HG03442 (cell line): ENCODE data around the gene NEUROD6.

Experiments used
- ATAC-seq: cut with Tn5 transposase; IDR thresholded peaks from one replicate; pipeline ENCODE4 v1.9.1; 2021; ENCODE audit warnings: mild to moderate bottlenecking, moderate library complexity; ENCODE audit not compliant: unreplicated experiment

The NEUROD6 gene

DNA sequence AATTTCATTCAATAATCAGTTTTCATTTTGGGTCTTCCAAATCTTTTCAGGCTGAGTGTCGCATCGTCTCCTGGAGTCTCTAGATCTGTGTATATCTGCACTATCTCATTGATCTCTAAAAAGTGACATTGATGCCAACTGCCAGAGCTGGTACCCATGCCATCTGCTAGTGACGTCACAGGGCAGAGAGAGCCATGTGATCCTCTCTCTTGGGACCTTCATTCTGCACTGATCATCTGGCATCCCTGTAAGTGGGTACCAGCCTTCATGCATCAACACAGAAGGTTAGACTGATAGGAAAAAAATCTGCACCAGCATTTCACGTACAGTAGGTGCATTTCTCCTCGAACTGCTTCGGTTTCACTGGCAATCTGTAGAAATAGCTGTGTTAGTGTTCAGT is at the start of gene NEUROD6:
TSS of gene NEUROD6 (minus strand) at position 124 of the 400 bp plus-strand sequence. CDS start 1,458 bp downstream, outside the sequence.
- no peak for ATAC-seq

DNA sequence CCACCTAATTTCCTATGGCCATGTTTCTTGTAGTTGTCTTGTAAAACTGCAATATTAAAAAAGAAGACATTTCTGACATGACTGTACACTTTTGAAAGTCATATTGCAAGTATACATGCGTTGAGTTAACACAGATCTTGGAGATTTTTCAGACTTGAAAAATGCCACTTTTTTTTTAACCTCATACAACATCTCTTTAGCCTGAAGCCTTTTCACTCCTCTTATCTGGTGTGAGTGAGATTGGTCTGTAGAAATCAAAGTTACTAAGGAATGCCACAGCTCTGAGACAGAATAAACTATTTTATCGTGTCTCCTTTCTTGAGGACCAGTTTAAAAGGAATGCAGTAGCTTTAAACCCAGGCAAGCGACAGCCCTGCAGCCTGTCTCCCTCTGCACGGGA is 43.9 kb upstream of the NEUROD6 start:
- ATAC-seq = no peak

DNA sequence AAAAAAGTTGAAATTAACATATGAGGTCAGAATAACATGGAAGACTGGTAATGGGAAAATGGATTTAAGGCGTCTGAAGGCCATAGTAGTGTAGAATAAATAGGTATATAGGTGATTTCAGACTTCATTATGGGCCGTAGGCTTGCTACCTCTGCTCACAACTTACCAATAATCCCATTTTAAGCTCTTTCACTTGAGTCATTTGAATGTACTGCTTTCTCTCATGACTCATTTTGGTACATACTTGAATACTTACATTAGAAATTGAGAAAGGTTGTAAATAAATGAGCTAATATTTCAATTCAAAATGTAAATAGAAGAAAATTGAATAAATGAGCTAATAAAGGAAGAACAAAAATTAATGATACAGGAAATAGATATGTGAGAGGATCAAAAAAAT is 42.2 kb upstream of the NEUROD6 start:
- no peak for ATAC-seq

DNA sequence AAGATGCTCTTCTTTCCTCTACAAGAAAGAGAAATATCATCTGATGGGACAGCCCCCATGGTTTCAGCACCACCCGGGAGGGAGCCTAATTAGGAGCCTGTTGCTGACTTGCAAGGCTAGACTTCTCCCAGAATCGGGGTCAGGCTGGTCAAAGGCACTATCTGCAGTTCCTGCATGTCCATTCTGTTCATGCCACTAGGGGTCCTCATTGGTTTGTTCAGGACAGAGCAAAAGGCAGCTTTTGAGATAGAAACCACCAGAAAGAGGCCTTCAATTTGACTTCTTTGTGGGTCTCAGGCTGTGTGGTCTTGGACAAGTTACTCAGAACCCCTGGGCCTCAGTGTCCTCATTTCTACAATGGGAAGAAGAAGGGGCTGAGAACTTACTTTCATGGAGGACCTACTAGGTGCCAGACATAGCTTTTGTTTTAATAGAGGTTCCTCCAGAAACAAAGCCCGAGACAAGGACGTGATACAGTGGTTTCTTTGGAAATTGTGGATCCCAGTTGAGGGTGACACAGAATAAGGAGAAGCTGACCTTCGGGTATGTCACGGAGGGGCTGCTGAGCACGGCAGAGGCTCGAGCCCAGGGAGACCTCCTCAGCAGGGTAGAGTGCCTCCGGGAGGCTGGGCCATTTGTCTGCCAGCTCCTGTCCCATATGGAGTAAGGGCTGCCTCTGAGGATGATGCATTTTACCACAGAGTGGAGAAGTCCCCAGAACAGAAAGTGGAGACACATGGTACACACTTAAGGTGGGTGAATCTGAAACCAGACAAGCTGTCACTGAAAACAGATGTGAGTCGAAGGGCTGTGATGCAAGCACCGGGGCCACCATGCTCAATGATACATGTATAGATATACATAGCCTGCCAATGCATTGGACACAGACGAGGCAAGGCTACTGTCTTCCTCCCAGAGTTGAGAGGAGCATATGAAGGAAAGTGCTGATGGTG is 33.1 kb upstream of the NEUROD6 start:
- peak; percentile 83 for ATAC-seq

DNA sequence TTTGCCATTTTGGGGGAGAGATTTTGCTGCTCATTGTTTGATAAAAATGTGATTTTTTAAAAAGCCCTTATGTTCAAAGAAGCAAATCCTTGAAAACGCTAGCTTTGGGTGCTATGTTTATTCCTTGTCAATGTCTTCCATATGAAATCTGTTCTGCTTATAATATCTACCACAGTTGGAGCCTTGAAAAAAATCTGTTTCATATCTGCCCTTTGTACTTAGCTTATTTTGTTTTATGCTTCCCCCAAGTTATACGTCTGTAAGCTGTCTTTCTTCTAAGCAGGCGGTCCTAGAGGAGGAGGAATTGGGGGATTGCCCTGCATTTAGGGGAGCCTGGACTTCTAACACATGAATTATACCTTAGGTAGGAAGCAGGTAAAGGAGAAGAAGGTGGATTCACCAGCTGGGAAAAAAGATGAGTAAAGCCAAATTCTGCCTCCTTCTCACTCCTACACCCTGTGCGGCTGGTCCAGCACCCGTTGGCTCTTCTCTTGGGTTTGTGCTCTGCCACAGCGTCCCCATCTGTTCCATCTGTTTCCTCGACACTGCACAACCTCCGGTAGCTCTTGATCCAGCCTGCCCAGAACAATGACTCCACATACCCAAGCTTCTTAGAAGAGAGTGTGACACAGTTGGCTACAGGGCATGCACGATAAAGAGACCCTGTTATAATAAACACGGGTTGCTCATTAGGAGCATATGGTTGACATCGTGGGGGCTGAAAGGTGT is 31.9 kb upstream of the NEUROD6 start:
- ATAC-seq = no peak

DNA sequence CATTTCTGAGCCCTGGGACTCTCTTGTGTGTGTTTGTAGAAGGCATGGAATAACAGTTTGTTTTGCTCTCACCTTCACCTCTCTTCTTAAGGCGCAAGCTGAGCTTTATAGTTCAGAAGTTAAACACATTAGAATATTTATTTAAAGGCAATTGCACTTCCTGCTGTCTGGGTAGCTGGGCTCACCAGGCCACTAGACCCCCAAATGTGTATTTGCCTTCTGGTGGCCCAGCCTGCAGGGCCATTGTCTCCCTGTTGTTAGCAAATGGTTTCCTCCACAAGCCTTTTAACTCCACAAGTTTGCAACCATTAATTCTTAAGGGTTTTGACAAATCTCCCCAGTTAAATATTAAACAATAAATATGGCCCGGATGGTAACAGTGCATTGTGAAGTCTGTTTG is 31.1 kb upstream of the NEUROD6 start:
- no peak for ATAC-seq

DNA sequence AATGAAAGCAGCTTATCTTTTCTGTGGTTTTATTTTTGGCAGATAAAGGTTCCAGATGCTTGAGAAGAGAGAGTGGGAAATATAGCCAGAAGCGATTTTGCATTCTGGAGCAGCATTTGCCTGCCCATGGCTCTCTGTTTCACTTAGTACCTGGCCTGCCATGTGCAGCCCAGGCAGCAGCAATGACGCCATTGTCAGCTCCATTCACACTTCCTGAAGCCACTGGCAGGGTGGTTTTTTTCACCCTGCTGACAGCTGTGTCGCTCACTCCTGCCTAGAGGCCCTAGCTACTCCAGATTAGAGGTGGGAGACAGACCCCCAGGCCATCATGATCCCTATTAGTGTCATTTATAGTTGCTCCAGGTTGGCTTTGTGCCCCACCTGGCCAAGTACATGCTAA is 30.1 kb upstream of the NEUROD6 start:
- ATAC-seq = no peak

DNA sequence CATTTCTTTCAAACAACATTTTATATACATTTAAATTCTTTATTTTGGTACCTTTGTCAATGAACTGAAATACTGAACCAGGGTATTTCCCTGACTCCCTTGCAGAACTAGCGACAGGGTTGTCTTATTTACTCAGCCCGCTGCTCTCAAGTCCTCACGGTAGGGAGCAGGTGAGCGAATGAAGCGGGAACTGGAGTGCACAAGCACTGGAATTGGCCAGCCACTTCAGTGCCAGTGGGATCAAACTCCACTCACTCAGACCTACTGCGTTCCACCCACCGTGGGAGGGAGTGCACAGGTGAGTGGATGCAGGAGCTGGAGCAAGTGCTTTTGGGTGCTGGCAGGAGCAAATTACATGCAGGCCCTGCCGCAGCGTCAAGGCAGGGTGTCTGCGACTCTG is 28.1 kb upstream of the NEUROD6 start:
- ATAC-seq = no peak

DNA sequence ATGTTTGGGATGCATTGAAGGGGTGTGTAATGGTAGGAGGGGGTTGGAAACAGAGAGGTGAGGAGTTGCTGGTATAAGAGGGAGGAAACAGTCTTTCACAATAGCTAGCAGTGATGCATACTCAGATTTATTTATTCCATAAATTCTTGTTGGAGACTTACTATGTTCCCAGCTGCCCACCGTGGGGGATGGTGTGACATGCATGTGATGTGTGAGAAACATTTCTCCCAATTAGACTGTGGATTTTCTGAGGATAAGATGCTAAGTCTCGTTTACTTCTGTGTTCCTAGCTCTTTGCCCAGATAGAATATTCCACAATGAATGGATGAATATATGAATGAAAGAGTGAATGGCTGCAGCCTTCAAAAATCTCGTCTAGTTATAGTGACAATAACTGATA is 23.0 kb upstream of the NEUROD6 start:
- ATAC-seq = no peak

DNA sequence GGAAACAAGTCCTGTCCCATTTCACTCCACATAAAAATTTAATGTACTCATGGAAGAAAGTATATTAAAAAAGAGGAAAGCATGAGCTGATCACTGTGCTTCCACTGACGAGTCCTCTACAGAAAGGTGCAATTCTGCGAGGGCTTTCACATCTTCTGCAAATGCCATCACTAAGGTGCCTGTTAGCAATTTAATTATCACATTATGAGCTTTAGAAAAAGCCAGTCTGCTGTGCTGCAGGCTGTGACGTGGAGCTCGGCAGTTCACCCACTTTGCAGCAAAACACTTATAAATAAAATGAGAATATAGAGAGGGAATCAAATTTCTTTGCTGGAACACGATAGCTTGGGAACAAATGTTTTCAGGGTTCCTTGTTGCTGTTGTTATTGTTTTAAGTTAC is 22.5 kb upstream of the NEUROD6 start:
- ATAC-seq = no peak

DNA sequence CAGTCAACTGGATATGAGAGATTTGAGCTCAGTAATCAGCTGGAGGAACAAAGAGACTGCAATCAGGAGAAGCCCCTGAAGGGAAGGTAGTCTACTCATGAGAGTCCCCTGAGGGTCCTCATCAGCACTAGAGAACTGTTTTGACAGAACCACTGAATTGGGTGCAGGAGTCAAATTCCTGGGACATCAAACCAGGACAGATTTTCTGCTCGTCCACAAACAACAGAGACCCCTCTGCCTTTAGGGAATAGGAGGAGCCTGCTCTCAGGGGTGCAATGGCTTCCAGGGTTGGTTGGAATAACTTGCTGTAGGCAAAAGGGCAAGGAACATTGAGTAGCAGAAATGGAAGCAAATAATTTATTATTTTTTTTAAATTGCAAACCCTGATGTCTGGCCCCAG is 21.9 kb upstream of the NEUROD6 start:
- ATAC-seq = no peak

DNA sequence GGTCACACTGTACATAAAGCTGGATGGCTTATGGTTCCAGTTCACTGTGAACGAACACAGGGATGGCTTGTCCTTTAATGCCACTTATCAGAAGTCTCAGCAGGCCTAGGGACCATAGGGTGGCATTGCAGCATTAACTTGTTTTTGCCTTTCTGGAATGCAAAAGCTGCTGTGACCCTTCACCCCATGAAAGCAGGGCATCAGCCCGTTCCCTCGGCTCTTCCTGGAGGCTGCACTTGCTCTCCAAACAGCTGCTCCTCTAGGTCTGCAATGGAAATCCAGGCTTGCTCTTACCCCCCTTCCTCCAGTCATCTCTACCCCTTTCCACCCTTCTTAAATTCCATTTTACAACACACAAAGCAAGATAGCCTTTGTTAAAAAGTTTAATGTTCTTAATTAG is 17.9 kb upstream of the NEUROD6 start:
- no peak for ATAC-seq

DNA sequence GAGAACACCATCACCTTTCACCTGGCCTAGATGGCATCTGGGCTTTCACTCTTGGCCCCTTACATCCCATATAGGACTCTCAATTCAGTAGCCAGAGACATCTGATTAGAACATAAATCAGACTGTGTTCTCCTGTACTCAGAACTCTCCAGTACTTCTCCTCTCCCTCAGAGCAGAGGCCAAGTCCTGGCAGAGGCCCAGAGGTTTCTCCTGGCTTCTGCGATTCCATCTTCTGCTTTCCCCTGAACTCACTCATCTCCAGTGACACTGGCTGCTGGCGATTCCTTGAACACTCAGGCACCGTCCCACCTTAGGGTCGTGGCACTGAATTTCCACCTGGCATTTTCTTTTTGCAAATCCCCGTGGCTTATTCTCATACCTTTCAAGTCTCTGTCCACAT is 4.9 kb upstream of the NEUROD6 start:
- no peak for ATAC-seq

DNA sequence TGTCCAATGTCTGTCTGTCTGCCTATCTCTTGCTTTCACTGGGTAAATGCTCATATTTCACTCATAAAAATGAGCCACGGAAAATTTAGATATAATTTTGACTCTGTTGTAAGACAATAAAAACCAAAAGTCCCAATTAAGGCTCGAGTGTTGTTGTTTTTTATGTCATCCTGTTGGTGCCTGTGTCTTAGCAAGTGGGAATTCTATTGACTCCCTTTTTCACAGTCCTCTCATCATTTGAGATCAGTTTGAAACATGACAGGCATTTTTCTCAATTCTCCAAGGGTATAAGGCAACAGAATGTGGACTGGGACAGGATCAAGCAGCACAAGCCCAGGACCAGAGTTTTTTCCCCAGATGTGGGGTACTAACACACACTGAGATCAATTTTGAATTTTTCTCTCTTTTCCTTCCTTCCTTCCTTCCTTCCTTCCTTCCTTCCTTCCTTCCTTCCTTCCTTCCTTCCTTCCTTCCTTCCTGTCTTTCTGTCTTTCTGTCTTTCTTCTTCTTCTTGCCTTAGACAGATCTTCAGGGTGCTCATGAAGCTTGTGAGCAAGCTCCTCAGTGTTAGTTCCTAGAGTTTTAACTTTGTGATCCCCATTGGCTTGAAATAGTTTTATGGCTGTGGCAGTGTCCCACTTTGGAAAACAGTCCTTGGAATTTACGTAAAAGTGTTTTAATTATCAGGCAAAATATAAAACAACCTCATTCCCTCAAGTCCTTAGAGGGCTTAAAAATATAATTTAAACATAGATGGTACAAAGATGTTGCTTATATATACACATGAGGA is 3.2 kb upstream of the NEUROD6 start:
- no peak for ATAC-seq

DNA sequence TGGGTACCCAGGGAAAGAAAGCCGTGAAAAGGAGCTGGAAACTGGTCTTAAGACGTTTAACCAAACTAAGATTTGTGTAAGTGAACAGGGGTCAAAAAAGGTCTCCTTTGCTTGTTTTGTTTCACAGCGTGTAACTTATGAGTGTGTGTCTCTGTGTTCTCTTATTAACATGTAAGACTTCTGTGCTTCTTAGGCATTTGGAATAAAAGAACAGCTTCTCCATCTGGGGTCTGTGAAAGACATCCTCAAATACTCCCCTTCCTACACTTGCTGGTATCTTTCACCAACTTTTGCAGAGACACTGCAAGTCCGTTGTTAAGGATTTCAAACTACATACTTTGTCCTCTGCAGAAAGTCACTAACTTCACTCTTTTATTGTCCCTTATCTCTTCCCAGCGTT is 615 bp upstream of the NEUROD6 start:
- no peak for ATAC-seq

DNA sequence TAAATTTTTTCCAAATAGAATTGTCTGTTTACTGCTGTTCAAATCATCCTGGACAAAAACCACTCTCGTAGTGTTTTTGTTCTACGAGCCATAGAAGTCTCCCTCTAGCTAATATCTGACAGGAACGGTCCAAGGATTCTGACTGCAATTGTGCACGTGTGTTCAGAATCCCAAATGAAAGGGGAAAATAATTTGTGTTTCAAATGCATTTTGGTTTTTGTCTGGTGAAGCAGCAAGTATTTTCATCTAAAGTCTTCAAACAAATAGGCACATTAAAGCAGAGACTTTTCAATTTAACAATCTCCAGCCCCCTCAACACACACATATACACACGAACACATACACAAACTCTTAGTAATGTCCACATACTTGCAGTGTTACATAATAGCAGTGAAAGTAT is 475 bp downstream of the NEUROD6 start:
- ATAC-seq = no peak

DNA sequence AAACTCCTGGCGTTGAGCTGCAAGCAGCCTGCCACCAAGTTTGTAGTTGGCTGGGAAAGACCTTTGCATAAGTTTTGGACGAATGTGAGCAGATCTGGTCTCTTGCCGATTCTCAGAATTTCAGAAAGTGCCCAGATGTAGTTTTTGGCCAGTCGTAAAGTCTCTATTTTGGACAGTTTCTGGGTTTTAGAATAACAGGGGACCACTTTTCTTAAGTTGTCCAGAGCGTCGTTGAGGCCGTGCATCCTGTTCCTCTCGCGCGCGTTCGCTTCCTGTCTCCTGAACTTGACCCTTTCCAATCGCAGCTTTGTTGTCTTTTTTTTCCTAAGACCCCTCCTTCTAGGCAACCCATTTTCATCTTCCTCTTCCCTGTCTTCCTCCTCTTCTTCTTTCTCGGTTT is 1.8 kb downstream of the NEUROD6 start:
- ATAC-seq = no peak

DNA sequence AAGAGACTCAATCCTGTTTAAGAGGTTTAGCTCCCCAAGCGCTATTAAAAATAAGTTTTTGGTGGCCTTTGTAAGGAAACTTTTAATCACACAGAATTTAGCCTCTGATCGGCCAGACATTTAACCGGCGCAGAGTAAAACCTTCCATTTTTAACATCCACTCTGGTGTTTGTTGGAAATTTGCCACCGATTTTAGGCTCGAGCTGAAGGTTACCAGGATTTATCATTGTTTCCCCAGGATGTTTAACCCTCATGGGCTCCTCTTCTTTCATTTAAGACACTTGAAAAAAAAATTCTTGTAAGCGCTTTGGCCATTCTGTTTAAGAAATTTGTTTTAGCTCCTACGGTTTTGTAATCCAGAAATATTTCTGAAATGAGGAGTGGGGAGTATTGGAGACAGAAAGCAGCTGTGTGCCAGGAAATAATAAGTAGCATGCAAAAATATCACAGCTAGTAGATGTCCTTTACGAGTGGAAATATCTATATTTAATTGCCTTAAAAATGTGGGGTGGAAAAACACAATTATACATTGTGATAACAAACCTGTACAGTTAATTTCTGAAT is 3.4 kb downstream of the NEUROD6 start:
- ATAC-seq = no peak

DNA sequence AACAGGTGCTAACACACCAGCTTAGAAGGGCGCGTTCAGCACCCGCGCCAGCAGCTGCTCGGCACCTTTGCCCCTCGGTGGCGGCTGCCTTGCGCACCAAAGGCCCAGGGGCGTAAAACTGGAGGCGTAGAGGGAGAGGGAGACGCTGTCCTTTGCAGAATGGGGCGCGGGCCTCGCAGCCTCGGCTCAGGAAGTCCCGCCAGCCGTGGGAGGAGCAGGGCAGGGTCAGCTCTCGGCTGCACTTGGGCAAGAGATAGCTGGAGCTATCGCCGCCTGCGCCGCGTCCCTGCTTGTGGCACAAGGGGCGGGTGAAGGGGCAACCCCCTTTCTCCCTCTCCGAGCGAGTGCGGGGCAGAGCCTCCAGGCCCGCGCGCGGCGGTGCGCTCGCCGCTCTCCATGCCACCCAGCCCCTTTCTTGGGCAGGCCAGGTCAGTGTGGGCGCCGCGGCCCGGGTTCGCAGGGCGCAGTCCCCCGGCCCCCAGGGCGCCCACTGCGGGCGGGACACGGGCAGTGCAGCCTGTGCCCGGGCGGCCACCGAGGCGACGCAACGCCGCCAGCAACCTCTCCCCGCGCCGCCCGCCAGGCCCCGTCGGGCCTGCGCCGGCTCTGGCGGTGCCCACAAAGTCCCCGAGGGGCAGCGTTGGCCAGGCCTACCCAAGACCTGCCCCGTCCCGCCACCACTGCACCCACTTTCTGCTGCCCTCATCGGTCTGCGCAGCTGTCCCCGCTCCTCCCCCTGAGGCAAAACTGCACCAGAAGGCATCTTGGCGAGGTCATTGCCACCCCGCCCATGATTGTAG is 4.1 kb downstream of the NEUROD6 start:
- no peak for ATAC-seq

DNA sequence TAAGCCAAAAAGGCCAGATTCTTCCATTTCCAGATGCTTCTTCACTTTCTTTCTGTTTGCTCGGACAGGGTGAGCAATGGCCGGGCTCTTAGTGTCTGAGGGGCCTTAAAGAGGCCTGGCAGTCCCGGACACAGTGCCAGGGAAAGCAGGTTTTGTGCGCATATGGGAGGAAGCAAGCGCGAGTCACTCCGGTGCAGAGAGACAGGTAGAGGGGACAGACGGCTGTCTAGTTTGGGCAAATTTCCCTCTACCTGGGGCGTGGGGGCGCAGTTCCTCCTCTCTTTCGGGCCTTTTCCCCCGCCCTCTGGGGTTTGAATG is 4.7 kb downstream of the NEUROD6 start:
- ATAC-seq = no peak
